GM23338 (cell line): ENCODE measurements around the gene SELENOT. TPM values are rescaled to one million over a fixed set of nuclear protein-coding genes. Genes with fewer than 3 reads are reported as not detected.

ENCODE experiments used
- ATAC-seq: fragments of 200-7000 bp; cut with Tn5 transposase; 3 replicates; pipeline ENCODE4 v1.9.1; 2020
- DNase-seq: peaks from one replicate; pipeline ENCODE4 v3.0.0-alpha.2; 2015; ENCODE audit warnings: low spot score
- H2AFZ ChIP-seq: fragments of 200-600 bp; sonication (generic); 2 replicates; pipeline ENCODE4 v1.8.0; 2016; ENCODE audit warnings: antibody characterized with exemption, mild to moderate bottlenecking, moderate library complexity
- H3F3A ChIP-seq: fragments of 200-600 bp; sonication (generic); replicated peaks from 2 replicates; pipeline ENCODE4 v1.8.0; 2017; ENCODE audit warnings: antibody characterized with exemption, mixed run types, low read depth
- H3K27ac ChIP-seq: fragments of 200-600 bp; sonication (generic); 2 replicates; pipeline ENCODE4 v1.6.1; 2016; ENCODE audit warnings: low read depth
- H3K27me3 ChIP-seq: fragments of 200-600 bp; sonication (generic); 2 replicates; pipeline ENCODE4 v1.8.0; 2016; ENCODE audit warnings: mild to moderate bottlenecking, mixed run types, moderate library complexity; ENCODE audit not compliant: insufficient read depth
- H3K36me3 ChIP-seq: fragments of 200-600 bp; sonication (generic); 2 replicates; pipeline ENCODE4 v1.8.0; 2016; ENCODE audit warnings: mild to moderate bottlenecking; ENCODE audit not compliant: insufficient read depth
- H3K4me1 ChIP-seq: fragments of 200-600 bp; sonication (generic); 2 replicates; pipeline ENCODE4 v1.8.0; 2016; ENCODE audit warnings: mild to moderate bottlenecking, moderate library complexity; ENCODE audit not compliant: insufficient read depth
- H3K4me2 ChIP-seq: fragments of 200-600 bp; sonication (generic); 2 replicates; pipeline ENCODE4 v1.7.1; 2017; ENCODE audit warnings: mixed run types
- H3K4me3 ChIP-seq: fragments of 200-600 bp; sonication (generic); 2 replicates; pipeline ENCODE4 v1.6.1; 2016; ENCODE audit warnings: mixed run types
- H3K79me2 ChIP-seq: fragments of 200-600 bp; sonication (generic); replicated peaks from 2 replicates; pipeline ENCODE4 v1.8.0; 2017; ENCODE audit warnings: mild to moderate bottlenecking; ENCODE audit not compliant: insufficient read depth
- H3K9me2 ChIP-seq: fragments of 200-600 bp; sonication (generic); 2 replicates; pipeline ENCODE4 v1.8.0; 2017; ENCODE audit not compliant: insufficient read depth
- H4K20me1 ChIP-seq: fragments of 200-600 bp; sonication (generic); replicated peaks from 2 replicates; pipeline ENCODE4 v1.8.0; 2017; ENCODE audit warnings: mild to moderate bottlenecking; ENCODE audit not compliant: insufficient read depth
- H3K27ac Mint-ChIP-seq: 2 replicates; pipeline ENCODE4 v1.8.0; 2020; ENCODE audit warnings: inconsistent platforms, mild to moderate bottlenecking, moderate library complexity, mixed read lengths
- H3K27me3 Mint-ChIP-seq: 3 replicates; pipeline ENCODE4 v1.8.0; 2022; ENCODE audit warnings: low read depth, mild to moderate bottlenecking, moderate library complexity, mixed read lengths, inconsistent platforms; ENCODE audit not compliant: insufficient read depth, poor library complexity
- H3K36me3 Mint-ChIP-seq: 3 replicates; pipeline ENCODE4 v1.8.0; 2021; ENCODE audit warnings: low read depth, mild to moderate bottlenecking, inconsistent platforms, moderate library complexity, mixed read lengths
- H3K4me1 Mint-ChIP-seq: 3 replicates; pipeline ENCODE4 v1.8.0; 2020; ENCODE audit warnings: mild to moderate bottlenecking, inconsistent platforms, mixed read lengths
- H3K4me3 Mint-ChIP-seq: 3 replicates; pipeline ENCODE4 v1.8.0; 2021; ENCODE audit warnings: moderate library complexity, mild to moderate bottlenecking, inconsistent platforms, mixed read lengths
- H3K9me3 Mint-ChIP-seq: 3 replicates; pipeline ENCODE4 v1.8.0; 2020; ENCODE audit warnings: moderate library complexity, mild to moderate bottlenecking, inconsistent platforms, mixed read lengths
- CREB1 ChIP-seq: fragments of 250-450 bp; sonication (Bioruptor Pico); IDR thresholded peaks from 2 replicates; pipeline ENCODE4 v1.5.0; 2020; ENCODE audit warnings: low read depth, mild to moderate bottlenecking, moderate library complexity
- EZH2 ChIP-seq: fragments of 200-600 bp; sonication (generic); IDR thresholded peaks from one replicate; pipeline ENCODE4 v1.8.0; 2017; ENCODE audit warnings: antibody characterized with exemption, mild to moderate bottlenecking, low read depth; ENCODE audit not compliant: unreplicated experiment
- EZH2phosphoT487 ChIP-seq: fragments of 200-600 bp; sonication (generic); IDR thresholded peaks from one replicate; pipeline ENCODE4 v1.8.1; 2018; ENCODE audit warnings: antibody characterized with exemption; ENCODE audit not compliant: unreplicated experiment
- JUNB ChIP-seq: IDR thresholded peaks from one replicate; pipeline ENCODE4 v1.6.1; 2016; ENCODE audit warnings: antibody characterized with exemption; ENCODE audit not compliant: unreplicated experiment
- NANOG ChIP-seq: IDR thresholded peaks from 2 replicates; pipeline ENCODE4 v1.6.1; 2016; ENCODE audit warnings: antibody characterized with exemption, borderline replicate concordance
- REST ChIP-seq: IDR thresholded peaks from one replicate; pipeline ENCODE4 v1.6.1; 2018; ENCODE audit warnings: antibody characterized with exemption; ENCODE audit not compliant: unreplicated experiment
- STAT1 ChIP-seq: IDR thresholded peaks from one replicate; pipeline ENCODE4 v1.6.1; 2016; ENCODE audit warnings: antibody characterized with exemption; ENCODE audit not compliant: unreplicated experiment
- ZNF114 ChIP-seq: fragments of 250-450 bp; sonication (Bioruptor Pico); IDR thresholded peaks from 2 replicates; pipeline ENCODE4 v1.5.0; 2020; ENCODE audit warnings: mild to moderate bottlenecking, moderate library complexity
- polyA plus RNA-seq: library from polyadenylated mRNA; unstranded; fragments of >200 nt; fragmentation: Nextera tagmentation; extraction: Ambion mirVana; gene quantifications from 2 replicates; pipeline ENCODE4 v1.2.1, GENCODE V29; 2016
- total RNA-seq: library from RNA; depleted of rRNA; stranded (reverse); fragments of >200 nt; shearing (Covaris generic); gene quantifications from 2 replicates; pipeline ENCODE4 v1.2.3, GENCODE V29; 2014
- TF ChIP-seq, protein P1 (sequence below): IDR thresholded peaks from 2 replicates; pipeline ENCODE4 v1.6.1; 2016; ENCODE audit warnings: antibody characterized with exemption
- TF ChIP-seq, protein P2 (sequence below): fragments of 250-450 bp; sonication (Bioruptor Pico); IDR thresholded peaks from 2 replicates; pipeline ENCODE4 v1.5.0; 2020; ENCODE audit warnings: mild to moderate bottlenecking, moderate library complexity

SELENOT gene
- total and polyA plus RNA-seq, 2 experiments from 2014 or later: 56.1 to 61.3 TPM

DNA sequence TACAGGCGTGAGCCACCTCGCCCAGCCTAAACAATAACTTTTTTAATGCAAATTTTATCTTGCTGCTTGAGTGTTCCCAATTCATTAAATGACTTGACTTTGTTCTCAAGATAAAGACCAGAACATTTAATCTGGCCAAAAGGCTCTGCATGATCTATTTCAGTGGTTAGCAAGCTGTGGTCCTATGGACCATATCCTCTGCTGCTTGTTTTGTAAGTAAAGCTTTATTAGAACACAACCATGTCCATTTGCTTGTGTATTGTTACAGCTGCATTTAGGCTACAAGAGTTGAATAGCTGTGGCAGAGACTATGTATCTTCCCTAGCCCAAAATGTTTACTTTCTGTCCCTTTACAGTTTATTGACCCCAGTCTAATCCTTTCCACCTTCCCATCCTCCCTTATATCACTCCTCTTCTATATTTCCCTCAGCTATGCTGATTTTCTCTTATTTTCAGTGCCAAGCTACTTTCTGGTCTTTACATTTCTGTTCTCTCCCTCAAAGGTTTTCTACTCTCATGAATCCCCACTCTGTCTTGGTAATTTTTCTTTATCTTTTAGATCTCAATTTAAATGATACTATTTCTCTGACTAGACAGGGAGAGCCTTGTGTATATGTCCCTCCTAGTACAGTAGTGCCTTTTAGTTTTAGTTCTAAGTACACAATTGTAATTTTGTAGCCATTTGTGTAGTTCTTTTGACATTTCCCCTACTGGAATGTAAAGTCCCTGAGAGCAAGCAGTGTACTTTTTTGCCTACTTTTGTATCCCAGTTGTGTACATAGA lies 23.2 kb downstream of the SELENOT start:
- TF ChIP-seq NANOG (no peak), CREB1 (CRISPR knock-in tag) (no peak), ZNF114 (CRISPR knock-in tag) (no peak), JUNB (no peak)
- no peak for ATAC-seq

DNA sequence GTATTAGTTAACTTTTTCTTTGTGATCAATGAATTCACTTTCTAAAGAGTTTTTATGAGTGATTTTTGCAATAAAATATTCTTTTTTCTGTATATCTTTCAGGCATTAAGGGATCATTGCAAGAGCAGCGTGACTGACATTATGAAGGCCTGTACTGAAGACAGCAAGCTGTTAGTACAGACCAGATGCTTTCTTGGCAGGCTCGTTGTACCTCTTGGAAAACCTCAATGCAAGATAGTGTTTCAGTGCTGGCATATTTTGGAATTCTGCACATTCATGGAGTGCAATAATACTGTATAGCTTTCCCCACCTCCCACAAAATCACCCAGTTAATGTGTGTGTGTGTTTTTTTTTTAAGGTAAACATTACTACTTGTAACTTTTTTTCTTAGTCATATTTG lies 24.4 kb downstream of the SELENOT start:
- DNase-seq (no peak), ATAC-seq (no peak)
- Histone ChIP-seq H3K9me2 (no peaks in the 10 kb centered on the region), H4K20me1 (0 out of 2 replicates have a peak, but pooled peaks cover 4% of the 10 kb centered on the region), H3F3A (no peaks in the 10 kb centered on the region), H3K4me2 (no peak overlapping the region), H3K79me2 (0 out of 2 replicates have a peak, but pooled peaks cover 7% of the 10 kb centered on the region), H3K4me1 (no peaks in the 10 kb centered on the region), H3K4me3 (no peak overlapping the region), H3K27me3 (no peaks in the 10 kb centered on the region), H3K36me3 (peaks cover 10% of the 10 kb centered on the region; the same call in 1 of the 2 replicates), H3K27ac (no peak overlapping the region), H2AFZ (no peak overlapping the region)
- H3K36me3 Mint-ChIP-seq: peaks cover 41% of the 10 kb centered on the region
- no peaks in the 10 kb centered on the region for H3K9me3 Mint-ChIP-seq
- H3K27me3 Mint-ChIP-seq: no peaks in the 10 kb centered on the region
- H3K27ac Mint-ChIP-seq: no peak overlapping the region
- H3K4me1 Mint-ChIP-seq: peaks cover 3% of the 10 kb centered on the region; the same call in 2 of the 3 replicates
- no peak overlapping the region for H3K4me3 Mint-ChIP-seq
- no peak for TF ChIP-seq EZH2
- no peak for TF ChIP-seq NANOG
- TF ChIP-seq, protein P1, sequence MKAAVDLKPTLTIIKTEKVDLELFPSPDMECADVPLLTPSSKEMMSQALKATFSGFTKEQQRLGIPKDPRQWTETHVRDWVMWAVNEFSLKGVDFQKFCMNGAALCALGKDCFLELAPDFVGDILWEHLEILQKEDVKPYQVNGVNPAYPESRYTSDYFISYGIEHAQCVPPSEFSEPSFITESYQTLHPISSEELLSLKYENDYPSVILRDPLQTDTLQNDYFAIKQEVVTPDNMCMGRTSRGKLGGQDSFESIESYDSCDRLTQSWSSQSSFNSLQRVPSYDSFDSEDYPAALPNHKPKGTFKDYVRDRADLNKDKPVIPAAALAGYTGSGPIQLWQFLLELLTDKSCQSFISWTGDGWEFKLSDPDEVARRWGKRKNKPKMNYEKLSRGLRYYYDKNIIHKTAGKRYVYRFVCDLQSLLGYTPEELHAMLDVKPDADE: no peak
- no peak for TF ChIP-seq STAT1
- TF ChIP-seq, protein P2, sequence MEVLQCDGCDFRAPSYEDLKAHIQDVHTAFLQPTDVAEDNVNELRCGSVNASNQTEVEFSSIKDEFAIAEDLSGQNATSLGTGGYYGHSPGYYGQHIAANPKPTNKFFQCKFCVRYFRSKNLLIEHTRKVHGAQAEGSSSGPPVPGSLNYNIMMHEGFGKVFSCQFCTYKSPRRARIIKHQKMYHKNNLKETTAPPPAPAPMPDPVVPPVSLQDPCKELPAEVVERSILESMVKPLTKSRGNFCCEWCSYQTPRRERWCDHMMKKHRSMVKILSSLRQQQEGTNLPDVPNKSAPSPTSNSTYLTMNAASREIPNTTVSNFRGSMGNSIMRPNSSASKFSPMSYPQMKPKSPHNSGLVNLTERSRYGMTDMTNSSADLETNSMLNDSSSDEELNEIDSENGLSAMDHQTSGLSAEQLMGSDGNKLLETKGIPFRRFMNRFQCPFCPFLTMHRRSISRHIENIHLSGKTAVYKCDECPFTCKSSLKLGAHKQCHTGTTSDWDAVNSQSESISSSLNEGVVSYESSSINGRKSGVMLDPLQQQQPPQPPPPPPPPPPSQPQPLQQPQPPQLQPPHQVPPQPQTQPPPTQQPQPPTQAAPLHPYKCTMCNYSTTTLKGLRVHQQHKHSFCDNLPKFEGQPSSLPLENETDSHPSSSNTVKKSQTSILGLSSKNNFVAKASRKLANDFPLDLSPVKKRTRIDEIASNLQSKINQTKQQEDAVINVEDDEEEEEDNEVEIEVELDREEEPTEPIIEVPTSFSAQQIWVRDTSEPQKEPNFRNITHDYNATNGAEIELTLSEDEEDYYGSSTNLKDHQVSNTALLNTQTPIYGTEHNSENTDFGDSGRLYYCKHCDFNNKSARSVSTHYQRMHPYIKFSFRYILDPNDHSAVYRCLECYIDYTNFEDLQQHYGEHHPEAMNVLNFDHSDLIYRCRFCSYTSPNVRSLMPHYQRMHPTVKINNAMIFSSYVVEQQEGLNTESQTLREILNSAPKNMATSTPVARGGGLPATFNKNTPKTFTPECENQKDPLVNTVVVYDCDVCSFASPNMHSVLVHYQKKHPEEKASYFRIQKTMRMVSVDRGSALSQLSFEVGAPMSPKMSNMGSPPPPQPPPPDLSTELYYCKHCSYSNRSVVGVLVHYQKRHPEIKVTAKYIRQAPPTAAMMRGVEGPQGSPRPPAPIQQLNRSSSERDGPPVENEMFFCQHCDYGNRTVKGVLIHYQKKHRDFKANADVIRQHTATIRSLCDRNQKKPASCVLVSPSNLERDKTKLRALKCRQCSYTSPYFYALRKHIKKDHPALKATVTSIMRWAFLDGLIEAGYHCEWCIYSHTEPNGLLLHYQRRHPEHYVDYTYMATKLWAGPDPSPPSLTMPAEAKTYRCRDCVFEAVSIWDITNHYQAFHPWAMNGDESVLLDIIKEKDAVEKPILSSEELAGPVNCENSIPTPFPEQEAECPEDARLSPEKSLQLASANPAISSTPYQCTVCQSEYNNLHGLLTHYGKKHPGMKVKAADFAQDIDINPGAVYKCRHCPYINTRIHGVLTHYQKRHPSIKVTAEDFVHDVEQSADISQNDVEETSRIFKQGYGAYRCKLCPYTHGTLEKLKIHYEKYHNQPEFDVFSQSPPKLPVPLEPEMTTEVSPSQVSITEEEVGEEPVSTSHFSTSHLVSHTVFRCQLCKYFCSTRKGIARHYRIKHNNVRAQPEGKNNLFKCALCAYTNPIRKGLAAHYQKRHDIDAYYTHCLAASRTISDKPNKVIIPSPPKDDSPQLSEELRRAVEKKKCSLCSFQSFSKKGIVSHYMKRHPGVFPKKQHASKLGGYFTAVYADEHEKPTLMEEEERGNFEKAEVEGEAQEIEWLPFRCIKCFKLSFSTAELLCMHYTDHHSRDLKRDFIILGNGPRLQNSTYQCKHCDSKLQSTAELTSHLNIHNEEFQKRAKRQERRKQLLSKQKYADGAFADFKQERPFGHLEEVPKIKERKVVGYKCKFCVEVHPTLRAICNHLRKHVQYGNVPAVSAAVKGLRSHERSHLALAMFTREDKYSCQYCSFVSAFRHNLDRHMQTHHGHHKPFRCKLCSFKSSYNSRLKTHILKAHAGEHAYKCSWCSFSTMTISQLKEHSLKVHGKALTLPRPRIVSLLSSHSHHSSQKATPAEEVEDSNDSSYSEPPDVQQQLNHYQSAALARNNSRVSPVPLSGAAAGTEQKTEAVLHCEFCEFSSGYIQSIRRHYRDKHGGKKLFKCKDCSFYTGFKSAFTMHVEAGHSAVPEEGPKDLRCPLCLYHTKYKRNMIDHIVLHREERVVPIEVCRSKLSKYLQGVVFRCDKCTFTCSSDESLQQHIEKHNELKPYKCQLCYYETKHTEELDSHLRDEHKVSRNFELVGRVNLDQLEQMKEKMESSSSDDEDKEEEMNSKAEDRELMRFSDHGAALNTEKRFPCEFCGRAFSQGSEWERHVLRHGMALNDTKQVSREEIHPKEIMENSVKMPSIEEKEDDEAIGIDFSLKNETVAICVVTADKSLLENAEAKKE (CRISPR knock-in tag): no peak
- no peak for TF ChIP-seq EZH2phosphoT487
- TF ChIP-seq JUNB: no peak
- TF ChIP-seq REST: no peak

More for the DNA sequence above, 23.2 kb downstream of the SELENOT start:
- Histone ChIP-seq H3K79me2 (peaks cover 19% of the 10 kb centered on the region), H3K27ac (no peak overlapping the region), H3K4me1 (peaks cover under 1% of the 10 kb centered on the region; the same call in 1 of the 2 replicates), H3F3A (no peaks in the 10 kb centered on the region), H3K4me2 (no peak overlapping the region), H2AFZ (no peak overlapping the region), H3K9me2 (no peaks in the 10 kb centered on the region), H4K20me1 (0 out of 2 replicates have a peak, but pooled peaks cover 5% of the 10 kb centered on the region), H3K27me3 (no peaks in the 10 kb centered on the region), H3K4me3 (no peak overlapping the region), H3K36me3 (peaks cover 10% of the 10 kb centered on the region; the same call in 1 of the 2 replicates)
- Mint-ChIP-seq H3K4me1 (peaks cover 8% of the 10 kb centered on the region), H3K9me3 (no peaks in the 10 kb centered on the region), H3K36me3 (peaks cover 41% of the 10 kb centered on the region), H3K27me3 (no peaks in the 10 kb centered on the region), H3K4me3 (no peak overlapping the region), H3K27ac (no peak overlapping the region)
- DNase-seq: no peak
